HG02973 (cell line): ENCODE results near the gene BRIP1.
"Not testable (repeated sequence)": the region's sequence is repeated elsewhere in the genome, so short reads cannot be mapped to it uniquely, and the experiment has no call there.

Source experiments
- ATAC-seq: cut with Tn5 transposase; IDR thresholded peaks from one replicate; pipeline ENCODE4 v1.9.1; 2021; ENCODE audit warnings: moderate library complexity; ENCODE audit not compliant: unreplicated experiment

BRIP1 gene

GRCh38 chr17:61673019-61673897, 190.1 kb downstream of the BRIP1 start:
- ATAC-seq: not testable (repeated sequence)

- no peak for ATAC-seq
Measured at GRCh38 chr17:61672140-61672539, 191.2 kb downstream of the BRIP1 start.

DNA sequence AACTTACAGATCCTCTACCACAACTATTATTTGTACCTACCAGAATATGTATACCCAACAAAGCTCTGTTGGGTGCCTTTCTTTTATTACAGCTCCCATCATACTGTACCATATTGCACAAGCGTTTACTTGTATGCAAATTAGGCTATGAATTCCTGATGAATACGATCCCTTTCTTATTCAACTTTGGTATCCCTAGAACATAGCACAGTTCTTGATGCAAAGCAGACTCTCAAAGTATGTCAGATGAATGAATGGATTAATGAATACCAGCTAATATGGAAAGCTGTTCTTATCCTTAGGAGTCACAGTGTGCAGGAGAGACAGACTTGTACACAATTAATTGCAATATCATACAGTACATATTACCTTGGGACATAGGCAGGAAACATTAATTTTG, 192.6 kb downstream of the BRIP1 start:
- ATAC-seq: no peak

DNA sequence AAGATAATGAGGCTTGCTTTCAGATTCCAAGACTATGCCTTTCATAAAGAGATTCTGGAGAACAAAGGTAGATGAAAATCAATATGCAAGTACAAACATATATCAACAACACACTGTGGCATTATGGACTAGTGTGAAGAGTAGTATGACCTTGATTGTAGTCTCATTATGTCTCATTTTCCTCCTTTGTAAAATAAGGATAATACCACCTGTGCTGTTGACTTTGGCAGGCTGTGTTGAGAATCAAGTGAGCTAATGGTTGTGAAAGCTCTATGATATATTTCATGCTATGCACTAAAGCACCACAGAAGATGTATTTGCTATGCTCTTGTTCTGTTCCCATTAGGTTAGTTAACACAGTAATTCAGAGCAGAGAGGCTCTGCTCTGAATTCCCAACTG, 193.8 kb downstream of the BRIP1 start:
- ATAC-seq: no peak

GRCh38 chr17:61668486-61668885, 194.8 kb downstream of the BRIP1 start:
- no peak for ATAC-seq

DNA sequence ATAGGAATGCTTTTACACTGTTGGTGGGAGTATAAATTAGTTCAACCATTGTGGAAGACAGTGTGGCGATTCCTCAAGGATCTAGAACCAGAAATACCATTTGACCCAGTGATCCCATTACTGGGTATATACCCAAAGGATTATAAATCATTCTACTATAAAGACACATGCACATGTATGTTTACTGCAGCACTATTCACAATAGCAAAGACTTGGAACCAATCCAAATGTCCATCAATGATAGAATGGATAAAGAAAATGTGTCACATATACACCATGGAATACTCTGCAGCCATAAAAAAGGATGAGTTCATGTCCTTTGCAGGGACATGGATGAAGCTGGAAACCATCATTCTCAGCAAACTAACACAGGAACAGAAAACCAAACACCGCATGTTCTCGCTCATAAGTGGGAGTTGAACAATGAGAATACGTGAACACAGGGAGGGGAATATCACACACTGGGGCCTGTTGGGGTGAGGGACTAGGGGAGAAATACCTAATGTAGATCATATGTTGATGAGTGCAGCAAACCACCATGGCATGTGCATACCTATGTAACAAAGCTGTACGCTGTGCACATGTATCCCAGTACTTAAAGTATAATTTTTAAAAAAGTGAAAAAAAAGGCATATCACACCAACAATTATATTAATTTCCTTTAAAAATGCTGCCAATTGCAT, 196.8 kb downstream of the BRIP1 start:
- not testable (repeated sequence) for ATAC-seq

DNA sequence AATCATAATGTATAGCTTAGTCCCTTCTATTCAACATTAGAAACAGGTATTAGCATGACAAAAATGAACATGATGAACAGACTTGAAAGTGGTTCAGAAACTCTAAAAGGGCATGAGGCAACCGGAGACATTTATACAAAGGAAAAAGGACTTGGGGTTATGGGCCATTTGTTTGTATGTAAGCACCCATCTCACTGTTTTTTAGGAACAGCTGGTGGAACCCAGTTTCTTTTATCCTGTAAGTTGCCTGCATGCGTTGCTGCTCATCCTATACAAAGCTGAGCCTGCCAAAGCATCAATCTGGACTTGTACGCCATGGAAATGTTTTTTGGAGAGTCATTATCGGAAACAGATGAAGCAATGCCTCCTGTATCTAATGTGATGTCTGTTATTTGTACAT, 200.0 kb downstream of the BRIP1 start:
- ATAC-seq: no peak

DNA sequence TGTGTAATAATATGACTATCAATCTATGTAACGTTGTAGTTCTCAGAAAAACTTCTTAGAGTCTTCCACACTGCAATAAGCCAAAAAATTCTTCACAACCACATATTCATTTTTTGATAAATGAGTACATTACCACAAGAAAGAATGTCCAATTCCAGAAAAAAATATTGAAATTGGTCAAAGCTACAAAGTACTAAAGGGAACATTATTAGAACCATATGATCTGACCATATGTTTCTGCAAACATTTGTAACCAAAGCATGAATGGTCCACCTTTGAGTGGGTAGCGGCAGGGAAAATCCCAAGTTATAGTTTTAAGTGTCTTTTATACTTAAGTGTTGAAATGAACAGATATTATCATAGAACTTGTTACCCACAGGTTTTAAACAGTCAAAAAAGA, 200.6 kb downstream of the BRIP1 start:
- ATAC-seq: no peak

- no peak for ATAC-seq
Measured at GRCh38 chr17:61662186-61662585, 201.1 kb downstream of the BRIP1 start.

GRCh38 chr17:61660746-61661485, 202.4 kb downstream of the BRIP1 start:
- no peak for ATAC-seq

- ATAC-seq: no peak
Measured at GRCh38 chr17:61659437-61659836, 203.9 kb downstream of the BRIP1 start.

- ATAC-seq: no peak
Measured at GRCh38 chr17:61658183-61658582, 205.1 kb downstream of the BRIP1 start.

GRCh38 chr17:61657338-61657737, 206.0 kb downstream of the BRIP1 start:
- ATAC-seq: no peak

- no peak for ATAC-seq
Measured at GRCh38 chr17:61656721-61657217, 206.6 kb downstream of the BRIP1 start.

- ATAC-seq: no peak
Measured at GRCh38 chr17:61650749-61651148, 212.6 kb downstream of the BRIP1 start.

- ATAC-seq: no peak
Measured at GRCh38 chr17:61648587-61648986, 214.7 kb downstream of the BRIP1 start.

- no peak for ATAC-seq
Measured at GRCh38 chr17:61647047-61647446, 216.3 kb downstream of the BRIP1 start.

- no peak for ATAC-seq
Measured at GRCh38 chr17:61646482-61646881, 216.8 kb downstream of the BRIP1 start.

GRCh38 chr17:61645920-61646319, 217.4 kb downstream of the BRIP1 start:
- ATAC-seq: no peak

DNA sequence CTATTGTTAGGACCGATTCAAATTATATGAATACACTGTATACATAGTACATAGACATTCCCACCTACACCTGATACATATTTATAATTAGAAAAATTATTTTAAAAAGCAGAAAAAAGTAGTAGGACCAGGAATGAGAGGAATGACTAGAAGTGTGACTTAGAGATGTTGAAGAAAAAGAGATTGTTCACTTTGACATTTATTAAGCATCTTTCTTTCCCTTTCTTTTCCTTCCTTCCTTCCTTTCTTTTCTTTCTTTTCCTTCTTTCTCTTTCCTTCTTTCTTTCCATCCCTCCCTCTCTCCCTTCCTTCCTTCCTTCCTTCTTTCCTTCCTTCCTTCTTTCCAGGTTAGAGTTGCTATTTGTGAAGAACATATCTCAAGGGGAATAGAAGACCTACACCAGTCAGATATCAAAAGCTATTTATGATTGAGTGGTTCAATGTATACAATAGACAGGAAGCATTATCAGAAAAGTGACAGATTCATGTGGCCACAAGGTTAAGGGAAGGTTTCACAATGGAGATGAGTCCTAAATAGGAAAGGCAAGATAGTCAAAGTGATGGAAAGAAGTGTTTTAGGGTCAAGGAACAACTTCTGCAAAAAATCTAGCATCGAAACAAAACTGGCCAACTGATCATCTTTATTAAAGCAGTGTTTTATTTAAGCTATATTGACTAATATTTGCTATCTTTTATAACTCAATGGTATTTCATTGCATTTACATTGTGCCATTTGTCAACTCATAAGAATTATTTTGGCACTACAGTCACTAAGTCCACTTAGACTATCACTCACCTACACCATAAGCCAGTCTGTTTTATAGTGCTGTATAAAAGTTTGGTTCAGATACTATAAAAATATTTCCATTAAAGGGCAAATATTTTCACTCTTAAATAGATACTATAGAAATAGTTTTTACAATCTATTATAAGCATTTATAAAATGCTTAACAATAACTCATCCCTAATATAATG, 218.2 kb downstream of the BRIP1 start:
- no peak for ATAC-seq
